Effector memory CD4-positive, alpha-beta T cell (primary cell): ENCODE data around the gene MRPS5.

Experiments
- DNase-seq, 3 donors: peaks; one replicate each; pipeline ENCODE4 v3.0.0-alpha.2; 2020
- H3K27ac ChIP-seq: 2 replicates; pipeline ENCODE4 v1.7.0; 2013; ENCODE audit warnings: mild to moderate bottlenecking, low read length, moderate library complexity; ENCODE audit not compliant: insufficient read depth, poor library complexity, severe bottlenecking
- H3K27me3 ChIP-seq: replicated peaks from 2 replicates; pipeline ENCODE4 v1.7.0; 2013; ENCODE audit warnings: mild to moderate bottlenecking, low read length; ENCODE audit not compliant: insufficient read depth, control insufficient read depth, poor library complexity, severe bottlenecking
- H3K36me3 ChIP-seq: 2 replicates; pipeline ENCODE4 v1.7.0; 2013; ENCODE audit warnings: mild to moderate bottlenecking, low read length, moderate library complexity; ENCODE audit not compliant: control insufficient read depth, insufficient read depth
- H3K4me1 ChIP-seq: 2 replicates; pipeline ENCODE4 v1.7.0; 2013; ENCODE audit warnings: low read length, mild to moderate bottlenecking; ENCODE audit not compliant: control insufficient read depth, insufficient read depth, poor library complexity, severe bottlenecking
- H3K4me3 ChIP-seq: 2 replicates; pipeline ENCODE4 v1.7.0; 2013; ENCODE audit warnings: low read length, low read depth, mild to moderate bottlenecking; ENCODE audit not compliant: insufficient read depth, poor library complexity, severe bottlenecking
- H3K9me3 ChIP-seq: 2 replicates; pipeline ENCODE4 v1.7.0; 2013; ENCODE audit warnings: mild to moderate bottlenecking, low read length, moderate library complexity; ENCODE audit not compliant: control insufficient read depth

Gene MRPS5

GRCh38 chr2:95075440-95076132, 46.0 kb downstream of the MRPS5 start:
- Histone ChIP-seq H3K27me3 (no peaks in the 10 kb centered on the region), H3K4me1 (peaks cover 41% of the 10 kb centered on the region), H3K36me3 (no peaks in the 10 kb centered on the region), H3K9me3 (no peaks in the 10 kb centered on the region), H3K4me3 (peak overlapping the region; percentile 50), H3K27ac (peak overlapping the region; percentile 73)
- DNase-seq, result no peak

- Histone ChIP-seq H3K36me3 (no peaks in the 10 kb centered on the region), H3K27ac (peak overlapping the region; percentile 73), H3K4me3 (peak overlapping the region; percentile 50), H3K27me3 (no peaks in the 10 kb centered on the region), H3K9me3 (no peaks in the 10 kb centered on the region), H3K4me1 (peaks cover 41% of the 10 kb centered on the region)
- DNase-seq, result peak in 2 of 3 donors; percentile 32 to 36
Measured at GRCh38 chr2:95074663-95075439, 46.8 kb downstream of the MRPS5 start.

- Histone ChIP-seq H3K9me3 (no peaks in the 10 kb centered on the region), H3K4me3 (no peak overlapping the region), H3K27ac (peak overlapping the region; percentile 73), H3K4me1 (peaks cover 41% of the 10 kb centered on the region), H3K36me3 (no peaks in the 10 kb centered on the region), H3K27me3 (no peaks in the 10 kb centered on the region)
- no peak for DNase-seq
Measured at GRCh38 chr2:95073856-95074662, 47.5 kb downstream of the MRPS5 start.

GRCh38 chr2:95072424-95072823, 49.2 kb downstream of the MRPS5 start:
- Histone ChIP-seq H3K27ac (no peak overlapping the region), H3K4me1 (peaks cover 39% of the 10 kb centered on the region), H3K36me3 (no peaks in the 10 kb centered on the region), H3K9me3 (no peaks in the 10 kb centered on the region), H3K27me3 (no peaks in the 10 kb centered on the region), H3K4me3 (no peak overlapping the region)
- DNase-seq, result no peak

GRCh38 chr2:95071856-95072255, 49.8 kb downstream of the MRPS5 start:
- Histone ChIP-seq H3K4me1 (peaks cover 33% of the 10 kb centered on the region), H3K27me3 (no peaks in the 10 kb centered on the region), H3K27ac (no peak overlapping the region), H3K36me3 (no peaks in the 10 kb centered on the region), H3K4me3 (no peak overlapping the region), H3K9me3 (no peaks in the 10 kb centered on the region)
- DNase-seq, result no peak

DNA sequence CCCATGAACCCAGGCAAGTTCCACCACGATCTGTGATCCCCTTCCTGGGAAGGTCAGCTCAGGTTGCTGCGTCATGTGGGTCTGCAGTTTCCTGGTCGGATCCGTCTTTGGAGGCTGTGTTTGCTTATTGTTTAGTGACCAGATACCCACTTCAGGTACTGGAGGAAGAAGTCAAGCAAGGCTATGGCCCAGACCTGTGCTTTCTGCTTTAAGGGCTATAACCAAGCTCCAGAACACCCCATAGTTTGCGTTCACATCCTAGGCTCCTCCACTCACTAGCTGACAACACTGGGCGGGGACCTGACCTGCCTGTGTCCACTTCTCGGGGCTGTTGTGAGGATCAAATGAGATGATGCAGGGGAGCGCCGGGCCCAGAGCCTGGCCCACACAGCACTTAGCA, 52.1 kb downstream of the MRPS5 start:
- Histone ChIP-seq H3K4me3 (no peak overlapping the region), H3K4me1 (peaks cover 14% of the 10 kb centered on the region), H3K36me3 (no peaks in the 10 kb centered on the region), H3K27ac (no peak overlapping the region), H3K9me3 (no peaks in the 10 kb centered on the region), H3K27me3 (no peaks in the 10 kb centered on the region)
- DNase-seq, result no peak

GRCh38 chr2:95068256-95068655, 53.4 kb downstream of the MRPS5 start:
- no peaks in the 10 kb centered on the region for H3K36me3 ChIP-seq
- H3K9me3 ChIP-seq, result no peaks in the 10 kb centered on the region
- no peak overlapping the region for H3K4me3 ChIP-seq
- no peak for DNase-seq
- H3K27ac ChIP-seq, result no peak overlapping the region
- H3K27me3 ChIP-seq, result no peaks in the 10 kb centered on the region
- H3K4me1 ChIP-seq, result peaks cover 4% of the 10 kb centered on the region

DNA sequence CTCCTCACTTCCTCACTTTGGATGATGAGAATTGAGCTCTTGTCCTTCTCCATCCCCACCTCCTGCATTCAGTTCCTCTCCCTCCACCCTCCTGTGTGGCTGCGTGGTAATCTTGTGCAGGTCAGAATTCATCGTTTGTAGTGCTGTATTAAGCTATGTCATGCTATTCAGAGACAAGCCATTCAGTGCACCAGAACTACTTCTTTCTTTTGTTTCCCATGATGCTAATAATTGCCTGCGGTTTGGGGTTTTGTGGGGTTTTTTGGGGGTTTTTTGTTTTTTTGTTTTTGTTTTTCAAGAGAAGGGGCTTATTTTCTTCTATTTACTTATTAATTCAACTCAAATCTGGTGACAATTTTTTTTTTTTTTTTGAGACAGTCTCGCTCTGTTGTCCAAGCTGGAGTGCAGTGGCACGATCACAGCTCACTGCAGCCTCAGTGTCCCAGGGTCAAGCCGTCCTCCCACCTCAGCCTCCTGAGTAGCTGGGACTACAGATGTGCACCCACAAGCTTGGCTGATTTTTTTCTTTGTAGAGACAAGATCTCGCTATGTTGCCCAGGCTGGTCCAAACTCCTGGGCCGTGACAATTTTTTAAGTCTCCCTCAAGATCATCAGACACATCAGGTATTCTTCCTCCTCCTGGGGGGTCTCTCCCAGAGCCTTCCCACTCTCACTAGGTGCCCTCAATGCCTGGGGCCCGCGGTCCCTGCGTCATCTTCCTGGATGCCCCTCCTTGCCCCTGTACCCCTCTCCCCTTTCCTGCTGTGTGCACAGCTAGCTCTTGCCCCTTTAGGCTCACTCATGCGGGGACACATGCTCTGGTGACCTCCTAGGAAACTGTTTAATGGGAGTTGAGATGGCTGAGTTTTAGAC, 58.3 kb downstream of the MRPS5 start:
- no peak for DNase-seq
- Histone ChIP-seq H3K4me1 (peaks cover 20% of the 10 kb centered on the region), H3K4me3 (no peak overlapping the region), H3K9me3 (no peaks in the 10 kb centered on the region), H3K36me3 (no peaks in the 10 kb centered on the region), H3K27me3 (no peaks in the 10 kb centered on the region), H3K27ac (no peak overlapping the region)

DNA sequence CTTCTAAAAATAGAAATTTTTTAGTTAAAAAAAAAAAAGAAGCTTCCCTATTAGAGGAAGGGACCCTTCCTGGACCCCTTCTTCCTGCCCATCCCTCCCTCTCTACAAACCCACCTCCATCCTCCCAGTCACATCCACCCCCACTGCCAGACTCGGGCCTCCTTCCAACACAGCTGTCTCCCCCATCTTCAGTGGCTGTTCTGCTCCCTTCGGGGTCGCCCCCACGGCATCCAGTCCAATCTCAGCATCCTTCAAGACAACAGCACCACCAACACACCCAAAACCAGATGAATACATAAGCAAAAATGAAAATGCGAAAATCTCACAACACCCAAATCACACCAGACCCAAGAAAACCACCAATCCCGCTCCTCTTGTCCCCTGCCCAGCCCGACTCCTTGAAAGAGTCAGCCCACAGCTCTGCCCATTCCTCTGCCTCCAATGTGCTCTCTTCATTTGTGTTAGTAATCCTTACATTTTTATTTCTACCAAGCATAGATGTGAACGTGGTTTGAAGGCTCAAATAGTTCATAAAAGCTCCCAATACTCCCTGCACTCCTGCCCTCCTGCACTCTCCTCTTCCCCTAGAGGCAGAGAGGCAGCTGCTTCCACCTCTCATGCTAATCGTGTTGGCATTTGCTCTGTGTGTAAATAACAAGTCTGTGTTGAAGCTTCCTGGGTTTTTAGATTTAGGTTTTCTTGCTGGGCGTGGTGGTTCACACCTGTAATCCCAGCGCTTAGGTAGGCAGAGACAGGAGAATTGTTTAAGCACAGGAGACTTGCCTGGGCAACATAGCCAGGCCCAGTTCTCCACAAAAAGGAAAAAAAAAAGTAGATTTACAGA, 59.1 kb downstream of the MRPS5 start:
- Histone ChIP-seq H3K27me3 (no peaks in the 10 kb centered on the region), H3K27ac (no peak overlapping the region), H3K4me1 (peaks cover 20% of the 10 kb centered on the region)

More for the DNA sequence above, 59.1 kb downstream of the MRPS5 start:
- Histone ChIP-seq H3K4me3 (no peak overlapping the region), H3K9me3 (no peaks in the 10 kb centered on the region), H3K36me3 (no peaks in the 10 kb centered on the region)
- DNase-seq, result no peak
